H1 (cell line): Measurements from ENCODE around the gene SMARCA2. TPM values are rescaled to one million over a fixed set of nuclear protein-coding genes. Genes with fewer than 3 reads are reported as not detected.

Source experiments
- CTCF ChIA-PET: fragments of 300-600 bp; sonication (Branson Sonifier 250); formaldehyde crosslinking; loops from one replicate; lab custom pipeline; 2021; ENCODE audit not compliant: partially characterized antibody; lab: Charles Lee
- POLR2A ChIA-PET: fragments of 300-600 bp; sonication (Branson Sonifier 250); formaldehyde crosslinking; loops from one replicate; lab custom pipeline; 2021; ENCODE audit warnings: inconsistent platforms; ENCODE audit not compliant: partially characterized antibody; lab: Charles Lee
- DNase-seq, 2 experiments: peaks; one replicate each; pipeline versions ENCODE4 v3.0.0 to v3.0.0-alpha.2; 2010 to 2022; ENCODE audit warnings: low spot score in 2 of 2, low read depth in 1 of 2, mixed read lengths in 1 of 2
- FAIRE-seq: peaks from 2 replicates; lab custom pipeline; 2011; peaks lifted over from hg19 to GRCh38; lab: Jason Lieb, UNC
- H2AFZ ChIP-seq: 2 replicates; pipeline ENCODE4 v1.8.1; 2012; ENCODE audit warnings: low read length, inconsistent platforms
- H2AK5ac ChIP-seq: 2 replicates; pipeline ENCODE4 v1.6.1; 2013; ENCODE audit warnings: low read depth, low read length
- H2BK120ac ChIP-seq: replicated peaks from 2 replicates; pipeline ENCODE3; 2013; ENCODE audit warnings: low read depth, low read length, inconsistent platforms
- H2BK12ac ChIP-seq: 2 replicates; pipeline ENCODE4 v1.6.1; 2013; ENCODE audit warnings: low read depth, low read length
- H2BK15ac ChIP-seq: 2 replicates; pipeline ENCODE4 v1.6.1; 2013; ENCODE audit warnings: low read length
- H2BK20ac ChIP-seq: 2 replicates; pipeline ENCODE4 v1.6.1; 2013; ENCODE audit warnings: low read length
- H2BK5ac ChIP-seq: 2 replicates; pipeline ENCODE4 v1.6.1; 2013; ENCODE audit warnings: low read depth, low read length
- H3K14ac ChIP-seq: 2 replicates; pipeline ENCODE4 v1.6.1; 2013; ENCODE audit warnings: inconsistent platforms; ENCODE audit not compliant: insufficient read length
- H3K18ac ChIP-seq: 2 replicates; pipeline ENCODE4 v1.6.1; 2013; ENCODE audit warnings: low read length; ENCODE audit errors: extremely low read depth
- H3K23ac ChIP-seq: 2 replicates; pipeline ENCODE4 v1.6.1; 2013; ENCODE audit warnings: inconsistent platforms; ENCODE audit not compliant: insufficient read length
- H3K23me2 ChIP-seq: 2 replicates; pipeline ENCODE4 v1.6.1; 2013; ENCODE audit warnings: low read depth, low read length
- H3K27ac ChIP-seq: 2 replicates; pipeline ENCODE4 v1.6.1; 2011; ENCODE audit warnings: low read depth, low read length, inconsistent platforms
- H3K27me3 ChIP-seq, 4 experiments: replicated peaks in 1 of 4; 1 replicate in 1 of 4; 2 replicates in 3 of 4; pipeline versions ENCODE4 v1.6.1 to v1.8.1; 2011 to 2013; ENCODE audit warnings: low read length in 3 of 4, mild to moderate bottlenecking in 3 of 4, inconsistent platforms in 2 of 4, mixed read lengths in 2 of 4, moderate library complexity in 1 of 4; ENCODE audit not compliant: control insufficient read depth in 3 of 4, insufficient read depth in 3 of 4; ENCODE audit errors: extremely low read depth in 1 of 4
- H3K36me3 ChIP-seq, 4 experiments: 2 replicates each; pipeline versions ENCODE4 v1.6.1 to v1.8.1; 2011 to 2013; ENCODE audit warnings: mild to moderate bottlenecking in 4 of 4, low read length in 3 of 4, moderate library complexity in 2 of 4, control low read depth in 1 of 4, inconsistent platforms in 1 of 4; ENCODE audit not compliant: insufficient read depth in 4 of 4, control insufficient read depth in 2 of 4
- H3K4ac ChIP-seq: replicated peaks from 2 replicates; pipeline ENCODE3; 2013; ENCODE audit warnings: low read length, low read depth, mixed read lengths, inconsistent platforms; ENCODE audit not compliant: insufficient read length
- H3K4me1 ChIP-seq, 4 experiments: replicated peaks in 1 of 4; 1 replicate in 1 of 4; 2 replicates in 3 of 4; pipeline versions ENCODE4 v1.6.1 to v1.8.1; 2011 to 2013; ENCODE audit warnings: low read length in 3 of 4, inconsistent platforms in 2 of 4, mixed read lengths in 1 of 4; ENCODE audit not compliant: insufficient read depth in 4 of 4, control insufficient read depth in 3 of 4
- H3K4me2 ChIP-seq, 2 experiments: 2 replicates each; pipeline versions ENCODE4 v1.6.1 to v1.8.1; 2011 to 2013; ENCODE audit warnings: low read depth in 2 of 2, low read length in 2 of 2, control low read depth in 1 of 2, inconsistent platforms in 1 of 2, mild to moderate bottlenecking in 1 of 2; ENCODE audit not compliant: insufficient read depth in 1 of 2
- H3K4me3 ChIP-seq, 4 experiments: fragments of 200-600, 300-600 bp in 1 of 4; sonication (generic), shearing (Covaris generic), sonication (Bioruptor Twin) in 1 of 4; 2 replicates each; pipeline versions ENCODE4 v1.5.1 to v1.8.1; 2011 to 2016; ENCODE audit warnings: low read length in 4 of 4, low read depth in 3 of 4, control low read depth in 2 of 4, inconsistent platforms in 2 of 4, mild to moderate bottlenecking in 2 of 4, mixed read lengths in 1 of 4, moderate library complexity in 1 of 4; ENCODE audit not compliant: insufficient read depth in 2 of 4; ENCODE audit errors: extremely low read depth in 1 of 4
- H3K56ac ChIP-seq: replicated peaks from 2 replicates; pipeline ENCODE3; 2013; ENCODE audit warnings: low read depth, mild to moderate bottlenecking, mixed read lengths, low read length, inconsistent platforms; ENCODE audit not compliant: insufficient read length
- H3K79me1 ChIP-seq: 2 replicates; pipeline ENCODE4 v1.6.1; 2013; ENCODE audit warnings: low read depth, low read length, control low read depth
- H3K79me2 ChIP-seq, 2 experiments: 2 replicates each; pipeline versions ENCODE4 v1.6.1 to v1.8.1; 2012 to 2013; ENCODE audit warnings: low read length in 2 of 2, mild to moderate bottlenecking in 2 of 2, inconsistent platforms in 1 of 2; ENCODE audit not compliant: insufficient read depth in 2 of 2, control insufficient read depth in 1 of 2
- H3K9ac ChIP-seq, 4 experiments: replicated peaks in 1 of 4; 1 replicate in 1 of 4; 2 replicates in 3 of 4; pipeline versions ENCODE4 v1.6.1 to v1.8.1; 2011 to 2013; ENCODE audit warnings: low read depth in 3 of 4, low read length in 3 of 4, control low read depth in 2 of 4, mild to moderate bottlenecking in 2 of 4, moderate library complexity in 2 of 4, inconsistent platforms in 1 of 4; ENCODE audit errors: extremely low read depth in 1 of 4
- H3K9me3 ChIP-seq, 2 experiments: 2 replicates each; pipeline versions ENCODE4 v1.6.1 to v1.8.1; 2012 to 2013; ENCODE audit warnings: mild to moderate bottlenecking in 2 of 2, moderate library complexity in 2 of 2, control low read depth in 1 of 2, inconsistent platforms in 1 of 2, low read depth in 1 of 2, low read length in 1 of 2, mixed read lengths in 1 of 2; ENCODE audit not compliant: insufficient read depth in 2 of 2
- H4K20me1 ChIP-seq, 2 experiments: replicated peaks in 1 of 2; 2 replicates each; pipeline versions ENCODE3 to v1.8.1; 2011 to 2013; ENCODE audit warnings: inconsistent platforms in 2 of 2, low read length in 2 of 2, mild to moderate bottlenecking in 1 of 2; ENCODE audit not compliant: insufficient read depth in 2 of 2, control insufficient read depth in 1 of 2
- H4K5ac ChIP-seq: 2 replicates; pipeline ENCODE4 v1.6.1; 2013; ENCODE audit warnings: low read length, low read depth, mixed read lengths, inconsistent platforms; ENCODE audit not compliant: insufficient read length
- H4K8ac ChIP-seq: 2 replicates; pipeline ENCODE4 v1.8.0; 2013; ENCODE audit warnings: mild to moderate bottlenecking, moderate library complexity, low read length, inconsistent platforms; ENCODE audit not compliant: insufficient read depth; ENCODE audit errors: extremely low read depth
- H4K91ac ChIP-seq: replicated peaks from 2 replicates; pipeline ENCODE3; 2013; ENCODE audit warnings: low read length, mixed read lengths, inconsistent platforms; ENCODE audit not compliant: insufficient read length
- ASH2L ChIP-seq: fragments of 200-600, 300-600 bp; sonication (generic); IDR thresholded peaks from one replicate; pipeline ENCODE4 v1.7.1; 2017; ENCODE audit warnings: low read length
- BACH1 ChIP-seq: IDR thresholded peaks from 2 replicates; pipeline ENCODE4 v1.6.1; 2012; ENCODE audit warnings: low read length, improper control_type of control experiment
- CBX8 ChIP-seq: fragments of 300-800, 300-1000 bp; sonication (generic); IDR thresholded peaks from 2 replicates; pipeline ENCODE4 v1.7.1; 2016; ENCODE audit warnings: low read depth, low read length, borderline replicate concordance
- CHD1 ChIP-seq: IDR thresholded peaks from 2 replicates; pipeline ENCODE4 v1.6.1; 2012; ENCODE audit warnings: low read depth, low read length, improper control_type of control experiment
- E2F6 ChIP-seq: IDR thresholded peaks from 2 replicates; pipeline ENCODE4 v1.6.1; 2012; ENCODE audit warnings: inconsistent platforms
- GABPA ChIP-seq: IDR thresholded peaks from 2 replicates; pipeline ENCODE4 v1.6.1; 2011; ENCODE audit warnings: mild to moderate bottlenecking, low read length, moderate library complexity, borderline replicate concordance; ENCODE audit not compliant: insufficient read depth
- MAFK ChIP-seq: IDR thresholded peaks from 2 replicates; pipeline ENCODE4 v1.6.1; 2012; ENCODE audit warnings: low read depth, mild to moderate bottlenecking, improper control_type of control experiment, low read length
- POU5F1 ChIP-seq: IDR thresholded peaks from 2 replicates; pipeline ENCODE4 v1.6.1; 2011; ENCODE audit warnings: low read depth, mild to moderate bottlenecking, low read length, moderate library complexity
- RXRA ChIP-seq: IDR thresholded peaks from 2 replicates; pipeline ENCODE4 v1.6.1; 2011; ENCODE audit warnings: low read depth, mild to moderate bottlenecking, low read length, moderate library complexity; ENCODE audit not compliant: insufficient read depth
- SIN3A ChIP-seq, 2 experiments: IDR thresholded peaks in 1 of 2; conservative IDR thresholded peaks in 1 of 2; 2 replicates each; pipeline ENCODE4 v1.6.1; 2011 to 2012; ENCODE audit warnings: low read length in 2 of 2, improper control_type of control experiment in 1 of 2, low read depth in 1 of 2, mild to moderate bottlenecking in 1 of 2
- SP2 ChIP-seq: IDR thresholded peaks from 2 replicates; pipeline ENCODE4 v1.6.1; 2012; ENCODE audit warnings: mild to moderate bottlenecking, low read length, inconsistent platforms
- SRF ChIP-seq: IDR thresholded peaks from 2 replicates; pipeline ENCODE4 v1.6.1; 2011; ENCODE audit warnings: mild to moderate bottlenecking, low read depth, low read length, moderate library complexity
- TBP ChIP-seq: IDR thresholded peaks from 2 replicates; pipeline ENCODE4 v1.6.1; 2011; ENCODE audit warnings: low read depth, low read length, improper control_type of control experiment
- TCF12 ChIP-seq: IDR thresholded peaks from 2 replicates; pipeline ENCODE4 v1.6.1; 2011; ENCODE audit warnings: low read depth, mild to moderate bottlenecking, low read length
- TEAD4 ChIP-seq: IDR thresholded peaks from 2 replicates; pipeline ENCODE4 v1.6.1; 2012; ENCODE audit warnings: low read depth, low read length, inconsistent platforms, mixed read lengths
- WGBS, 2 experiments: shearing (Covaris generic) in 1 of 2; methylation state at CpG; one replicate each; pipeline versions ENCODE4 v1.1.6 to v1.1.7; 2013 to 2015; ENCODE audit warnings: low lambda C conversion rate in 2 of 2, mixed read lengths in 2 of 2, inconsistent platforms in 1 of 2, low coverage in 1 of 2, missing lambda C conversion rate in 1 of 2; ENCODE audit not compliant: insufficient replicate concordance in 2 of 2, insufficient coverage in 1 of 2, insufficient read length in 1 of 2; ENCODE audit errors: extremely low coverage in 1 of 2, missing lambda C conversion rate in 1 of 2; 5-methylcytosine and 5-hydroxymethylcytosine counted together
- polyA plus RNA-seq, 7 experiments: library from polyadenylated mRNA; depleted of rRNA in 3 of 7; stranded (reverse) in 5 of 7; unstranded in 2 of 7; fragments of >200 nt in 5 of 7; fragments of 200-250 nt in 2 of 7; gene quantifications; 1 replicate in 5 of 7; 2 replicates in 1 of 7; 4 replicates in 1 of 7; pipeline versions ENCODE4 v1.2.1 to v1.2.3, GENCODE V29; 2011 to 2013; ENCODE audit warnings: missing spikeins in 2 of 7, mixed read lengths in 2 of 7
- total RNA-seq: library from RNA; stranded (reverse); fragmentation: NEBNext Ultra II Directional; extraction: Animal tissue kit (Norgen Biotek cat#: 25700); gene quantifications from 2 replicates; pipeline ENCODE4 v1.2.1, GENCODE V29; 2021

The SMARCA2 gene
- total and polyA plus RNA-seq, 2 of the 8 experiments (the other 6 are each of a cell fraction or from before 2014, with no cell fraction given) = 6.3 to 21.7 TPM

- H3K27me3 ChIP-seq = no peaks in the 10 kb centered on the region
- no peak overlapping the region for H3K4ac ChIP-seq
- DNase-seq (no peak), FAIRE-seq (no peak)
- H2BK5ac ChIP-seq = no peak overlapping the region
- no peaks in the 10 kb centered on the region for H4K20me1 ChIP-seq
- no peak overlapping the region for H2AFZ ChIP-seq
- H3K4me1 ChIP-seq = no peaks in the 10 kb centered on the region
- 97% methylated on average over 1 of the region's 1 CpG; no CpG with 5 or more reads in 1 of the 2 experiments for WGBS, 2 experiments
- no peaks in the 10 kb centered on the region for H3K36me3 ChIP-seq
- H3K9ac ChIP-seq = no peak overlapping the region
- CTCF ChIA-PET = interaction anchor here (1.3 to 3.6 kb wide), 2 partner anchors 10 to 20 kb away, joined by 3 to 19 read pairs; no protein-coding TSS in a partner anchor
- no peak overlapping the region for H2BK20ac ChIP-seq
- no peaks in the 10 kb centered on the region for H3K79me2 ChIP-seq
- no peak overlapping the region for H3K4me2 ChIP-seq
- no peak overlapping the region for H2BK15ac ChIP-seq
- H2BK120ac ChIP-seq = no peak overlapping the region
- H3K56ac ChIP-seq = no peak overlapping the region
- H3K18ac ChIP-seq = no peak overlapping the region
- no peak overlapping the region for H4K5ac ChIP-seq
- H3K23me2 ChIP-seq = no peaks in the 10 kb centered on the region
- no peak overlapping the region for H3K14ac ChIP-seq
- H4K91ac ChIP-seq = no peak overlapping the region
- H2BK12ac ChIP-seq = no peak overlapping the region
- POLR2A ChIA-PET = no interaction called here
- H3K79me1 ChIP-seq = no peaks in the 10 kb centered on the region
- no peaks in the 10 kb centered on the region for H3K9me3 ChIP-seq
- H2AK5ac ChIP-seq = no peak overlapping the region
- TF ChIP-seq BACH1 (no peak), RXRA (no peak), SIN3A (conservative IDR thresholded peaks at IDR 0.05 in 1 of 2, IDR thresholded peaks at IDR 0.05 in 1 of 2; ENCODE audit: low read depth in 1 of 2, low read length in 2 of 2) (no peak), TCF12 (no peak), CBX8 (no peak), GABPA (no peak), CHD1 (no peak), E2F6 (no peak), MAFK (no peak), SP2 (no peak), TEAD4 (no peak), ASH2L (no peak), TBP (no peak), SRF (no peak), POU5F1 (no peak)
- no peak overlapping the region for H3K4me3 ChIP-seq
- no peak overlapping the region for H3K27ac ChIP-seq
- H3K23ac ChIP-seq = no peak overlapping the region
- no peak overlapping the region for H4K8ac ChIP-seq
These were observed 91.5 kb downstream of the SMARCA2 start for GRCh38 chr9:2106666-2107065.
